Brain microvascular endothelial cell (primary cell): ENCODE data around the gene CC2D1A.

Experiments used
- DNase-seq: peaks from one replicate; pipeline ENCODE4 v3.0.0-alpha.2; 2020
- H3K27ac ChIP-seq: fragments of 250-450 bp; sonication (Bioruptor Pico); 2 replicates; pipeline ENCODE4 v1.5.1; 2020; ENCODE audit warnings: mild to moderate bottlenecking, moderate library complexity
- H3K27me3 ChIP-seq: fragments of 250-450 bp; sonication (Bioruptor Pico); replicated peaks from 2 replicates; pipeline ENCODE4 v1.5.1; 2020; ENCODE audit warnings: mild to moderate bottlenecking
- H3K36me3 ChIP-seq: fragments of 250-450 bp; sonication (Bioruptor Pico); replicated peaks from 2 replicates; pipeline ENCODE4 v1.5.1; 2020; ENCODE audit warnings: mild to moderate bottlenecking
- H3K4me3 ChIP-seq: 2 replicates; pipeline ENCODE4 v1.5.1; 2011; ENCODE audit warnings: low read depth, mild to moderate bottlenecking, control low read depth, low read length, moderate library complexity
- in situ Hi-C: cut with HindIII; loops from 2 replicates; pipeline ENCODE4 v1.10.0; 2017; ENCODE audit warnings: low sequenced_read_pairs, low pct_ligation_motif_present
- TF ChIP-seq, protein P1 (sequence below): IDR thresholded peaks from 2 replicates; pipeline ENCODE4 v1.5.1; 2011; ENCODE audit warnings: low read depth, mild to moderate bottlenecking, moderate library complexity, low read length, control low read depth, inconsistent platforms; ENCODE audit errors: missing control alignments

The CC2D1A gene

DNA sequence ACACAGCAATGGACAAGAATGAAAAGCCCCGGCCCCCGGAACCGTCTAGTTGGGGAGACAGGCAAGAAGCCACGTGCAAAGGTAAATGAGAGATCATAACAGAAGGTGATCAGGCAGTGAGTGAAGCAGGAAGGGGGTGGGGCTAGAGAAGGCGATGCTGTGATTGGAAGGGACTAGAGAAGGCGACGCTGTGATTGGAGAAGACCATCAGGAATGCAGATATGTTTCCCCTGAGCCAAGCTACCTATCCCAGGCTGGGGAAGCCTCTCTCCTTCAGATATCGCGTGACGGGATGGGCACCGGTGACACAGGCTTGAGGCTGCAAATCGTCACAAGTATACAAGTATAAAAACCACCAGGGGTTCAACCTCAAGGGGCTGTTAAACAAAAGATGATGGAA lies 68.1 kb downstream of the CC2D1A start:
- no peak overlapping the region for H3K4me3 ChIP-seq
- H3K36me3 ChIP-seq: peaks cover 3% of the 10 kb centered on the region
- TF ChIP-seq, protein P1, sequence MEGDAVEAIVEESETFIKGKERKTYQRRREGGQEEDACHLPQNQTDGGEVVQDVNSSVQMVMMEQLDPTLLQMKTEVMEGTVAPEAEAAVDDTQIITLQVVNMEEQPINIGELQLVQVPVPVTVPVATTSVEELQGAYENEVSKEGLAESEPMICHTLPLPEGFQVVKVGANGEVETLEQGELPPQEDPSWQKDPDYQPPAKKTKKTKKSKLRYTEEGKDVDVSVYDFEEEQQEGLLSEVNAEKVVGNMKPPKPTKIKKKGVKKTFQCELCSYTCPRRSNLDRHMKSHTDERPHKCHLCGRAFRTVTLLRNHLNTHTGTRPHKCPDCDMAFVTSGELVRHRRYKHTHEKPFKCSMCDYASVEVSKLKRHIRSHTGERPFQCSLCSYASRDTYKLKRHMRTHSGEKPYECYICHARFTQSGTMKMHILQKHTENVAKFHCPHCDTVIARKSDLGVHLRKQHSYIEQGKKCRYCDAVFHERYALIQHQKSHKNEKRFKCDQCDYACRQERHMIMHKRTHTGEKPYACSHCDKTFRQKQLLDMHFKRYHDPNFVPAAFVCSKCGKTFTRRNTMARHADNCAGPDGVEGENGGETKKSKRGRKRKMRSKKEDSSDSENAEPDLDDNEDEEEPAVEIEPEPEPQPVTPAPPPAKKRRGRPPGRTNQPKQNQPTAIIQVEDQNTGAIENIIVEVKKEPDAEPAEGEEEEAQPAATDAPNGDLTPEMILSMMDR: no peak
- in situ Hi-C loops: no loop called here
- DNase-seq: no peak
- no peaks in the 10 kb centered on the region for H3K27me3 ChIP-seq
- H3K27ac ChIP-seq: no peak overlapping the region

DNA sequence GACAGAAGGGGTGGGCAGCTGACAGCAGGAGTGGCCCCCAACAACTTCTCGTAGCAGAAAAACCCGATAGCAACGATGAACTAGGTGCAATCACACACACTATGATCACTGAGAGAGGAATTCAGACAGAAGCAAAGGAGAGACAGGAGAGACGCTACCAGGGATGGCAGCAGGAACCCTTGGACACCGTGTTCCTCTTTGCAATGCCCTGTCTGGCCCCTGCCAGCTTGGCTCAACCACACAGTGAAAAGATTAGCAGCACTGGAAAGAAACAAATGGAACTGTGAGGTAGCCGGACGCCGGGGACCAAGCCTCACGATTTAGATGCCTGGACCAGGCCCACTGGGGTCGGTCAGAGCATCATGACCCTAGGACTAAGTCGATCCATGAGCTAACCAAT lies 69.9 kb downstream of the CC2D1A start:
- peaks cover 2% of the 10 kb centered on the region for H3K36me3 ChIP-seq
- H3K27ac ChIP-seq: no peak overlapping the region
- no peak for DNase-seq
- H3K27me3 ChIP-seq: no peaks in the 10 kb centered on the region
- in situ Hi-C loops: no loop called here
- TF ChIP-seq, protein P1: no peak
- H3K4me3 ChIP-seq: no peak overlapping the region

DNA sequence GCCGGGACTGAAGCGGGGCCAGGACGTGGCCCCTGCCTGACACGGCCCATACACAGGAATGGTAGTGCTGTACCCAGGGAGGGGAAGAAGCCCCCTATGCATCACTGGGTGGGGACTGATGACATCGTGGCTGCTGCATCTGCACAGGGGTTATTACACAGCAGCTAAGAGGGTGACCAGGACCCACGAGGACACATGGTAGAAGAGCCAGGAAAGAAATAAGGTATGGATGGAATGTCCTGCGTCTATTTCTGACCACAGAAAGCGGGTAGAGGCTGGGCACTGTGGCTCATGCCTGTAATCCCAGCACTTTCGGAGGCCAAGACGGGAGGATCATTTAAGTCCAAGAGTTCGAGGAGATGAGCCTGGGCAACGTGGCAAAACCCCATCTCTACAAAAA lies 70.4 kb downstream of the CC2D1A start:
- DNase-seq: no peak

DNA sequence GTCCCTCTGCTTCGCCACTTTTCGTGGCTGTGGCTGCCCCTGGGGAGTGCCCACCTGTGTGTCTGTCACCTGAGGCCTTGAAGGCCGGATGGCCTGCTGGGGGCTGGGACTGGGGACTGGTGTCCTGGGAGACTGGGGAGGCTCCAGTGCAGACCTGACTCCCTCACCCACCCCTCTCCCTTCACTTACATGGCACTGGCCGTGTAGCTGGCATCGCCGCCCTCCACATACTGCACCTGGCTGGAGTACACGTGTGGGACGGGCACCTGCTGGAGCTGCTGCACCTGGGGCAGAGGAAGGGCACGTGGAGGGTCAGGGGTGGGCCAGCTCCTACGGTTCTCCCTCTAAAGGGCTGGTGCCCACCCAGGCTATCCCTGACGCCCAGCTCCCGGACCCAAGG lies 71.8 kb downstream of the CC2D1A start:
- Histone ChIP-seq H3K27ac (no peak overlapping the region), H3K27me3 (no peaks in the 10 kb centered on the region), H3K4me3 (no peak overlapping the region), H3K36me3 (peaks cover 7% of the 10 kb centered on the region)
- no peak for DNase-seq
- in situ Hi-C loops: no loop called here
- TF ChIP-seq, protein P1: no peak

More for the DNA sequence above, 70.4 kb downstream of the CC2D1A start:
- H3K4me3 ChIP-seq: no peak overlapping the region
- peaks cover 2% of the 10 kb centered on the region for H3K36me3 ChIP-seq
- in situ Hi-C loops: no loop called here
- no peaks in the 10 kb centered on the region for H3K27me3 ChIP-seq
- no peak overlapping the region for H3K27ac ChIP-seq
- TF ChIP-seq, protein P1: no peak

DNA sequence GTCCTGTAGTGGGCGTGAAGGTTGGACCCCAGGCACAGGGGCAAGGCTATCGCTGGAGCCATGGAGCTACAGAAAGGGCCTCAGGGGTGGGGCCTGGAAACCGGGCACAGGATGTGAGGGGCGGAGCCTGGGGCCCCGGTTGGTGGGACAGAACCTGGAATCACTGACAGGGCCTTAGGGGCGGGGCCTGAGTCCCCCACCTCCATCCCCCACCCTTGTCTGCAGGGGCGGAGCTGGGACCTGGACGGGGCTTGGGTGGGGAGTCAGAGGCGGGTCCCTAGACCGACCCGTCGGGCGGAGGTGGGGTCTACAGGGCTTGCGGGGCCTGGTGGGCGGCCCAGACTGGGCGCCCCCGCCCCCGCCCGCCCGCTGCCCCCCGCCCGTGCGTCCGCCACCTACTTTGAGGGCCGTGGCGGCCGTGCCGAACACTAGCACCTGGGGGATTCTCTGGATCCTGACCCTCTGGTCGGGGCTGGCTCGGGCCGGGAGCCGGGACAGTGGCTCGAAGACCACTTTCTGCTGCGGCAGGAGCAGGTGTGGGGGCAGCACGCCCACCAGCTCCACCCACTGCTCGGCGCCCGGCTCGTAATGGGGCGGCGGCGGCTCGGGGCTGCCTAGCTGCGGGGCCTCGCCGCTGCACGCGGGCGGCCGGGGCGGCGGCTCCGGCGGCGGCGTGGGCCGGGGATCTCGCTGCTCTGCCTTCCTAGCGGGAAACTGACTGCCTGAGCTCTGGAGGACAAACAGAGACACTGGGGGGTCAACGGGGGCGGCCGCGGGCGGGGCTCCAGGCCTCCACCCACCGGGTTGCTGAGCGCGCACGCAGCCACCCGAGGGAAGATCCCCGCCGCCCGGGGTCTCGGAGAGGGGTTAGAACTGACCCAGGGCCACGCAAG lies 72.6 kb downstream of the CC2D1A start:
- Histone ChIP-seq H3K4me3 (peak overlapping the region; percentile 36), H3K27ac (no peak overlapping the region), H3K36me3 (peaks cover 7% of the 10 kb centered on the region), H3K27me3 (no peaks in the 10 kb centered on the region)
- DNase-seq: no peak
- in situ Hi-C loops: no loop called here
- TF ChIP-seq, protein P1: no peak
